Stimulated activated naive CD8-positive, alpha-beta T cell treated with anti-CD3 and anti-CD28 coated beads, Interleukin-15, amount 100 ng/mL, for 72 hours (primary cell): ENCODE measurements around the gene CLIC3.

Experiments used
- ATAC-seq: fragments of 150-1000 bp; cut with Tn5 transposase; 2 replicates; pipeline ENCODE4 v1.10.0; 2021; ENCODE audit warnings: mild to moderate bottlenecking, moderate library complexity
- DNase-seq, 2 donors: peaks; one replicate each; pipeline ENCODE4 v3.0.0; 2021 to 2022
- H3K27ac Mint-ChIP-seq, 2 donors: one replicate each; pipeline ENCODE4 v1.8.0; 2022; ENCODE audit warnings: mild to moderate bottlenecking in 2 of 2, mixed read lengths in 2 of 2, moderate library complexity in 2 of 2
- H3K27me3 Mint-ChIP-seq: one replicate; pipeline ENCODE4 v1.8.0; 2022; ENCODE audit warnings: mixed read lengths
- H3K4me1 Mint-ChIP-seq: one replicate; pipeline ENCODE4 v1.8.0; 2022; ENCODE audit warnings: mild to moderate bottlenecking, mixed read lengths
- H3K4me3 Mint-ChIP-seq, 2 donors: one replicate each; pipeline ENCODE4 v1.8.0; 2022; ENCODE audit warnings: mild to moderate bottlenecking in 2 of 2, mixed read lengths in 2 of 2, moderate library complexity in 1 of 2
- H3K9me3 Mint-ChIP-seq, 2 donors: one replicate each; pipeline ENCODE4 v1.8.0; 2022; ENCODE audit warnings: mixed read lengths in 2 of 2

Gene CLIC3

DNA sequence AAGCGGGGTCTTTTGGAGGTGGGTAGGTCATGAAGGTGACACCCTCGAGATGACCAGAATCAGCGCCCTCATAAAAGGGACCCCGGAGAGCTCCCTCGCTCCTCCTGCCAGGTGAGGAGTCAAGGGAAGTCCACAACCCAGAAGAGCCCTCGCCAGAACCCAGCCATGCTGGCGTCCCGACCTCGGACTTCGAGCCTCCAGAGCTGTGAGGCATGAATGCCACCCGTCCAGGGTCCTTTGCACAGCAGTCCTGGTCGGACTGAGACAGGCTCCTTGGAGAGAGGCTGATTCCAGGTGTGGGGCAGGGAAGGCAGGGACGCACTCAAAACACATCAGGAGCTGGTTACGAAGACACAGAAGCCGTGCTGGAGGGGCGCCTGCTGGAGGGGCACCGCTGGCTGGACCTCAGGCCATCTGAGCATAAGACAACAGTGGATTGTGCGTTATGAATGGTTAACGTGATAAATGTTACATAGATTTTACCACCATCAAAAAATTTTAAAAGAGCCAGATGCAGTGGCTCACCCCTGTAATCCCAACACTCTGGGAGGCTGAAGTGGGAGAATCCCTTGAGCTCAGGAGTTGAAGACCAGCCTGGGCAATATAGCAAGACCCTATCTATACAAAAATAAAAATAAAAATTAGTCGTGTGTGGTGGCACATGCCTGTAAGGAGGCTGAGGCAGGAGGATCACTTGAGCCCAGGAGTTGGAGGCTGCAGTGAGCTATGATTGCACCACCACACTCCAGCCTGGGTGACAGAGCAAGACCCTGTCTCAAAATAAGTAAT lies 5.7 kb upstream of the CLIC3 start:
- DNase-seq (no peak), ATAC-seq (no peak)
- Mint-ChIP-seq H3K4me1 (peaks cover 61% of the 10 kb centered on the region), H3K27me3 (peaks cover 19% of the 10 kb centered on the region), H3K4me3 (no peak overlapping the region), H3K27ac (no peak overlapping the region), H3K9me3 (no peaks in the 10 kb centered on the region)

GRCh38 chr9:137000177-137000930 lies 4.0 kb upstream of the CLIC3 start:
- peak; percentile 88 for ATAC-seq
- peak; percentile 72 to 86 for DNase-seq
- H3K27me3 Mint-ChIP-seq: peaks cover 19% of the 10 kb centered on the region
- H3K4me3 Mint-ChIP-seq: peak overlapping the region; percentile 74 to 75
- peaks cover 65% of the 10 kb centered on the region for H3K4me1 Mint-ChIP-seq
- peak overlapping the region; percentile 36 to 57 for H3K27ac Mint-ChIP-seq
- H3K9me3 Mint-ChIP-seq: no peaks in the 10 kb centered on the region

DNA sequence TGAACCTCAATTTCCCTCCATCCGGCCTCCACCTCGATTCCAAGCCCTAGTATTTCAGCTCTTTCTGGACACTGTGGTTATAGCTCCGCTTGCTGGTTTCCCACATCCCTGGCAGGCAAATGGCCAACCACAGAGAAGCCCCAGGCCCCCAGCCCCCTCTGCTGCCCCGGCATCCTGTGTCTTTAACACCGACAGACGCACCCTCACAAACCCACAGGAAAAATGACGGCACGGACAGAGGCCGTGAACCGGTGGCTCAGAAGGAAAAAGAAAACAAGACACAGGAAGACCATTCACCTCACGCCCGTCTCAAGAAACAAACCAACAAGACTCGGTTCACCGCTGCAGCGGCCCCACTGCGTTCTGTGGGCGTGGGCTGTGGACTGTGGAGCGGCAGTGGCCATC lies 1.5 kb upstream of the CLIC3 start:
- peak overlapping the region; percentile 60 to 66 for H3K4me3 Mint-ChIP-seq
- H3K9me3 Mint-ChIP-seq: no peaks in the 10 kb centered on the region
- H3K27me3 Mint-ChIP-seq: peaks cover 17% of the 10 kb centered on the region
- ATAC-seq (no peak), DNase-seq (peak in 1 of 2 donors; percentile 54)
- H3K27ac Mint-ChIP-seq: no peak overlapping the region
- H3K4me1 Mint-ChIP-seq: peaks cover 74% of the 10 kb centered on the region

DNA sequence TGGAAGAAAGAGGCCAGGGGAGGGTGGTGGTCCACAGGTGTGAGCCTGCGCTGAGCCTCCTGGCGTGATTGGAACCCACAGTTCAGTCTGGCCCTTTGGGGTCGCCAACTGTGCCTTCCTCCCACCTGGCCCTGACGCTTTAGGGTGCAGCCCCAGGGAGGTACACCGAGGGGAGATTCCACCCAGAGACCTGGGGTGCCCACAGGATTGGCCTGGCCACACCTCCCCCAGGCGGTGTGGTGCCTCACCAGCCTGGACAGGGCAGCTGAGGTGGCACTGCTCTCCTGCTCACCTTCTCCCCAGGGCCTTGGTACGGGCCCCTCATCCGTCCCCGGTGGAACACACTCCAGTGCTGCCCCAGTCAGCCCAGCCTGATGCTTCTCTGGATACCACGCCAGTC lies 1.0 kb upstream of the CLIC3 start:
- Mint-ChIP-seq H3K27ac (no peak overlapping the region), H3K4me3 (peak overlapping the region; percentile 60 to 66), H3K4me1 (peaks cover 78% of the 10 kb centered on the region), H3K27me3 (peaks cover 13% of the 10 kb centered on the region), H3K9me3 (no peaks in the 10 kb centered on the region)
- no peak for ATAC-seq
- no peak for DNase-seq

GRCh38 chr9:136995772-136996311 lies 526 bp downstream of the CLIC3 start:
- H3K27me3 Mint-ChIP-seq: peaks cover 10% of the 10 kb centered on the region
- ATAC-seq: no peak
- DNase-seq: no peak
- no peak overlapping the region for H3K27ac Mint-ChIP-seq
- peak overlapping the region in 1 of 2 donors; percentile 66 for H3K4me3 Mint-ChIP-seq
- peaks cover 84% of the 10 kb centered on the region for H3K4me1 Mint-ChIP-seq
- H3K9me3 Mint-ChIP-seq: no peaks in the 10 kb centered on the region

DNA sequence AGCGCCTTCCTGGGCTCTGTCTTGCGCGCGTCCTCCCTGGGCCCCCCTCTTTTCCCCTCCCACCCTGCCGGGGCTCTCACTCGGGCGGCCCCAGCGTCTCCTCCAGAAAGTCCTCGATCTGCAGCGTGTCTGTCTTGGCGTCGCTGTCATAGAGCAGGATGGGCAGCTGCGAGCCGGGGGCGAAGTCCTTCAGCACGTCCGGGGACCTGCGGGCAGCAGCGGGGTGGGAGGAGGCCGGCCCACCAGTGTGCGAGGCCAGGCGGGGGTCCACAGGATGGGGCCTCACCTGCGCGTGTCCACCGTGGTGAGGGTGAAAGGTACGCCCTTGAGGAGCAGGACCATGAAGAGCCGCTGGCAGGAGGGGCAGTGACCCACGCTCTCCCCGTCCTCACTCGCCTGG lies 1.0 kb downstream of the CLIC3 start:
- no peak overlapping the region for H3K4me3 Mint-ChIP-seq
- no peak overlapping the region for H3K27ac Mint-ChIP-seq
- ATAC-seq (no peak), DNase-seq (no peak)
- H3K27me3 Mint-ChIP-seq: peaks cover 11% of the 10 kb centered on the region
- peaks cover 79% of the 10 kb centered on the region for H3K4me1 Mint-ChIP-seq
- H3K9me3 Mint-ChIP-seq: no peaks in the 10 kb centered on the region

DNA sequence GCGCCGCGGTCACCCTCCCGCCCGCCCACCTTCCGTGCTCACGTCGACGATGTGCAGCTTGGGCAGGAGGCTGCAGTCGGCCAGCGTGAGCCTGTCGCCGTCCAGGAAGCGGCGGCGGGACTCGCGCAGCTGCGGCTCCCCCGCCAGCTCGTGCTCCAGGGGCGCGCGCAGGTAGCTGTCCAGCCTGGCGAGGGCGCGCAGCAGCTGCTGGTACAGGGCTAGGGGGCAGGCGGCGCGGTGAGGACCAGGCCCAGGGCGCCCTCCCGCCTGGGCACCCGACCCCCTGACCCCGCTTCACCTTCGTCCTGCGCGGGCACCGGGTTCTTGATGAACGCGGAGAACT lies 1.5 kb downstream of the CLIC3 start:
- Mint-ChIP-seq H3K4me1 (peaks cover 74% of the 10 kb centered on the region), H3K27ac (no peak overlapping the region), H3K9me3 (no peaks in the 10 kb centered on the region), H3K27me3 (peaks cover 16% of the 10 kb centered on the region), H3K4me3 (no peak overlapping the region)
- ATAC-seq: no peak
- no peak for DNase-seq

GRCh38 chr9:136994180-136994887 lies 2.0 kb downstream of the CLIC3 start:
- no peak for ATAC-seq
- Mint-ChIP-seq H3K9me3 (no peaks in the 10 kb centered on the region), H3K27me3 (peaks cover 21% of the 10 kb centered on the region), H3K4me1 (peaks cover 68% of the 10 kb centered on the region), H3K27ac (no peak overlapping the region), H3K4me3 (peak overlapping the region; percentile 88 to 93)
- DNase-seq: no peak

DNA sequence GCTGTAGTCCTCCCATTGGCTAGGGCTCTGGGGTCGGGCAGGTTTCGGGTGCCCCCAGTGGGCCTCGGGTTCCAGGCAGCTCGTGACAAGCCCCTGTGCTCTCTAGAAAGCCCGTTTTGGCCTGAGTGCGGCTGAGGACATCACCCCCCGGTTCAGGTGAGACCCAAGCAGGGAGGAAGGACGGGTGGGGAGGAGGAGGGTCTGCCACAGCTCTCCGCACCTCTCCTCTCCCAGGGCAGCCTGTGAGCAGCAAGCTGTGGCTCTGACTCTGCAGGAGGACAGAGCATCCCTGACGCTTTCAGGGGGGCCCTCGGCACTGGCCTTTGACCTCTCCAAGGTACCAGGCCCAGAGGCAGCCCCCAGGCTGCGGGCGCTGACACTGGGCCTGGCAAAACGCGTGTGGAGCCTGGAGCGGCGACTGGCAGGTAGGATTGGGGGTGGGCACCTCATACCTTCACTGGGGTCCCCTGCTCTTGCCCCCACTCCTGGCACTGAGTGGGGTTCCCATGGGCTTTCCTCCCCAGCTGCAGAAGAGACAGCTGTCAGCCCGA lies 3.5 kb downstream of the CLIC3 start:
- ATAC-seq (peak; percentile 4), DNase-seq (no peak)
- H3K9me3 Mint-ChIP-seq: no peaks in the 10 kb centered on the region
- peak overlapping the region; percentile 88 to 93 for H3K4me3 Mint-ChIP-seq
- H3K4me1 Mint-ChIP-seq: peaks cover 54% of the 10 kb centered on the region
- peak overlapping the region; percentile 54 to 81 for H3K27ac Mint-ChIP-seq
- peaks cover 22% of the 10 kb centered on the region for H3K27me3 Mint-ChIP-seq

- peak; percentile 94 to 98 for DNase-seq
- ATAC-seq: peak; percentile 85
- Mint-ChIP-seq H3K9me3 (no peaks in the 10 kb centered on the region), H3K27me3 (peaks cover 23% of the 10 kb centered on the region), H3K4me3 (peak within 1 kb of the TSS; percentile 88 to 93), H3K4me1 (peaks cover 47% of the 10 kb centered on the region), H3K27ac (peak within 1 kb of the TSS; percentile 73 to 81)
These were observed 4.2 kb downstream of the CLIC3 start, which contains the start of gene PAXX for GRCh38 chr9:136991993-136992818. Gene PAXX, plus strand, starts transcription at chr9:136992422. Its CDS starts 22 bp downstream, at chr9:136992444.

DNA sequence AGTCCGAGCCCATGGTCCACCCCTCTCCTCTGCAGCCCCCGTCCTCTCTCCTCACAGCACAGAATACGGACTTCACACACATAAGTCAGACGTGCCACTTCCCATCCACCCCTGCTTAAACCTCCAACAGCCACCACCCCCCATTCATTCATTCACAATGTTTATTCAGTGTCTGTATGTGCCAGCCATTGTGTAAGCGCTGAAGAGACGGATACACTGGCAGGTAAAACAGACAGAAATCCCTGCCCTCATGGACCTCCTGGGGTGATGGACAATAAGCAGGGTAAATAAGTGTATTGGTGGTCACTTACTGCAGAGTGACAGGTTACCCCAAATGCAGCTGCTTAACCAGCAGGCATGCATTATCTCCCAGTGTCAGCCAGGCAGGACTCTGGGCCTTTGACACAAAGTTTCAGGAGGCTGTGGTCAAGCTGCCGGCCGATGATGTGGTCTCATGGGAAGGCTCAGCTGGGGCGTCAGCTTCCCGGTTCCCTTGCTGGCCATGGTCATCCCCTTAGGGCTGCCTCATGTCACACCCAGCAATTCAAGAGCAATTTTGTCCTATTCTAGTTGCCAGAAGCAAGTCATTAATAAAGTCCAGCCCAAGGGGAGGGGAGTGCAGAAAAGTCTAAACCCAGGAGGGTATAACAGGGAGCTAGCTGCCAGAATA lies 6.0 kb downstream of the CLIC3 start:
- Mint-ChIP-seq H3K4me1 (peaks cover 29% of the 10 kb centered on the region), H3K27ac (no peak overlapping the region), H3K4me3 (peak overlapping the region; percentile 5 to 31), H3K9me3 (no peaks in the 10 kb centered on the region), H3K27me3 (peaks cover 33% of the 10 kb centered on the region)
- ATAC-seq (no peak), DNase-seq (no peak)

DNA sequence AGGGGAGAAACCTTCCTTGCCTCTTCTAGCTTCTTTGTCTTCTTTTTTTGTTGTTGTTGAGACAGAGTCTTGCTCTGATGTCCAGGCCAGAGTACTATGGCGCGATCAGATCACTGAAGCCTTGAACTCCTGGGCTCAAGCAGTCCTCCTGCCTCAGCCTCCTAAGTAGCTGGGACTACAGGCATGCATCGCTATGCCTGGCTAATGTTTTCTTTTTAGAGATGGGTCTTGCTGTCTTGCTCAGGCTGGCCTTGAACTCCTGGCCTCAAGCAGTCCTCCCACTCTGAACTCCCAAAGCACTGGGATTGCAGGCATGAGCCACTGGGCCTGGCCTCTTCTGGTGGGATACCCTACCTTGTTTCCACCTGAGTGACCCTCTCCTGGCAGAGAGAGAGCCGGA lies 7.5 kb downstream of the CLIC3 start:
- Mint-ChIP-seq H3K27ac (no peak overlapping the region), H3K27me3 (peaks cover 45% of the 10 kb centered on the region), H3K9me3 (no peaks in the 10 kb centered on the region), H3K4me1 (peaks cover 21% of the 10 kb centered on the region), H3K4me3 (no peak overlapping the region)
- no peak for DNase-seq
- no peak for ATAC-seq

DNA sequence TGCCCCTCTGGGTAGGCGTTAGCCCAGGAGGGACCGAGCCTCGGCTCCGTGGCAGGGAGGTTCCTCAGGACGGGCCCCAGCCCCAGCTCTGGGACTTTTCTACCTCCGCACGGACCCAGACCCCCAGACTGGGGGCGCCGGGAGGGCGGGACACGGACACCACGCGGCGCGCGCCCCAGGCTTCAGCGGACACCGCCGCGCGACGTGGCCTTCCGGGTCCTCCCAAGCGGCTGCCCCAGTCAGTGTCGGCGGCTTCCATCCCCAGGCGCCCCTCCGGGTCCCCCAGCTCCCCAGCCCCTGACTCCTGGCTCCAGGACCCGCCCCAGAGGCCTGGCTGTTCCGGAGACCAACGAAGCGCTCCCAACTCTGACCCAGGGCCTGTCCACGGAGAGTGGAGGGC lies 10.5 kb downstream of the CLIC3 start:
- no peak overlapping the region for H3K27ac Mint-ChIP-seq
- no peak for ATAC-seq
- no peak for DNase-seq
- peaks cover 51% of the 10 kb centered on the region for H3K27me3 Mint-ChIP-seq
- no peaks in the 10 kb centered on the region for H3K4me1 Mint-ChIP-seq
- no peaks in the 10 kb centered on the region for H3K9me3 Mint-ChIP-seq
- peak overlapping the region in 1 of 2 donors; percentile 30 for H3K4me3 Mint-ChIP-seq

DNA sequence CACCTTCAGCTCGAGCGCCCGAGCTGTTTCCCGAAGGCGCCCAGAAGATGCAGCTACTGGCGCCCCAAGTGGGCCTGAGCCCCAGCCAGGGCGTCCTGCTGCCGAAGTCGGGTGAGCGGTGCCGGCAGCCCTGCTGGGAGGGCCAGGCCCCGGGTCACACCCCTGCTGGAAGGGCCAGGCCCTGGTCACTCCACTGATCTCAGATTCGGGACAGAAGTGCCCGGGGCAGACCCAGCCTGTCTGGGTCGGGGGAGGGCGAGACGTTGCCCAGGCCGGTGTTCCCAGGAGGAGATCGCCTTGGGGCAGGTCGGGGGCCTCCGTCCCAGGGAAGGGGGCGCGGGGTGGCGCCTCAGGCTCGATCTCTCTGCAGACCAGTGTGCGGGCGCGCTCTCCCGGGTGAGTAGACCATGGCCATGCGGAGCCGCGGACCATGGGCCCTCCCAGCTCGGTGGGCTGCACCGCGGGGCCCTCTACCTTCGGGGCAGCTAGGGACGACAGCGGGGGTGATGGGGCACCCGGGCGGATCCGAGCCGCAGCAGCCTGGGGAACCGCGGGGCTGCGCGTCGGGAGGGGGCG lies 11.3 kb downstream of the CLIC3 start:
- Mint-ChIP-seq H3K4me1 (no peaks in the 10 kb centered on the region), H3K9me3 (no peaks in the 10 kb centered on the region), H3K27me3 (peaks cover 48% of the 10 kb centered on the region), H3K4me3 (peak overlapping the region in 1 of 2 donors; percentile 43), H3K27ac (no peak overlapping the region)
- peak; percentile 27 for ATAC-seq
- DNase-seq: no peak
